RPMI7951 (cell line): ENCODE measurements around the gene WNK2. TPM values are rescaled to one million over a fixed set of nuclear protein-coding genes. Genes with fewer than 3 reads are reported as not detected.
"Not testable (repeated sequence)": the region's sequence is repeated elsewhere in the genome, so short reads cannot be mapped to it uniquely, and the experiment has no call there.

Experiments
- DNase-seq: peaks from one replicate; pipeline ENCODE4 v3.0.0-alpha.2; 2012; ENCODE audit warnings: low read depth
- total RNA-seq: library from RNA; depleted of rRNA; stranded (reverse); fragments of >200 nt; shearing (Covaris generic); gene quantifications from 2 replicates; pipeline ENCODE4 v1.2.3, GENCODE V29; 2014; rRNA removed

WNK2 gene
- not detected in 2 replicates for total RNA-seq

DNA sequence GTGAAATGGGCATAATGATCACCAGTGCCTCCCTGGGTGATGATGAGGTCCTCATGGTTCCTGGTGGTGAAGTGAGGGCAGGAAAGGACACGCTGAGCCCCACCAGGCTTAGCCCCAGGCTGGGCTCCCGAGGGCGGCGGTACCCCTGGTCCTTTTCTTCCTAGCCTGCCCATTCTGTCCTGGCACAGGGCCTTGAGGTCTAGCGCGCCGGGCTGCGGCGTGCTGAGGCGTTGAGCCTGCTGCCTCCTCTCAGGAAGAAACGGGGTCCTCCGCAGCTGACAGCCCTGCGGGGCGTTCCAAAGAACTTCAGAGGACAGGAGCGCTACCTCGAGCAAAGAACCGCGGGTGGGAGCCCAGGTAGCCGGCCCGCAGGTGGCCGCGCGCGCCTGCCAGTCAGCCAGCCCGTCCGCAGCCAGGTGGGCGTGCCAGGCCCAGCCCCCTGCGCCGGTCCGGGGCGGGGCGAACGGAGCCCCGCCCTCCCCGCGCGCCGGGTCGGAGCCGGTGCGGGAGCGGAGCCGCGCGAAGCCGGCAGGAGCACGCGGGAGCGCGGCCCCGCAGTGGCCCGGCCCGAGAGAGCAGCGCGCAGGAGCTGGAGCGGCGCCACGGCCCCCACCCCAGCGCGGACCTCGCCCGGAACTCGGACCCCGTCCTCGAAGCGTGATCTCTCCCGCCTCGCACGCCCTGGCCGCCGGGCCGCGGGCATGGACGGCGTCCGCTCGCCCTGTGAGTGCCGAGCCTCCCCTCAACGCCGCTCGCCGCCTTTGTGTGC lies at the start of gene WNK2:
WNK2 (plus strand) TSS at position 477 of the 769 bp plus-strand sequence. CDS start 791 bp downstream, outside the sequence.
- DNase-seq, result no peak

DNA sequence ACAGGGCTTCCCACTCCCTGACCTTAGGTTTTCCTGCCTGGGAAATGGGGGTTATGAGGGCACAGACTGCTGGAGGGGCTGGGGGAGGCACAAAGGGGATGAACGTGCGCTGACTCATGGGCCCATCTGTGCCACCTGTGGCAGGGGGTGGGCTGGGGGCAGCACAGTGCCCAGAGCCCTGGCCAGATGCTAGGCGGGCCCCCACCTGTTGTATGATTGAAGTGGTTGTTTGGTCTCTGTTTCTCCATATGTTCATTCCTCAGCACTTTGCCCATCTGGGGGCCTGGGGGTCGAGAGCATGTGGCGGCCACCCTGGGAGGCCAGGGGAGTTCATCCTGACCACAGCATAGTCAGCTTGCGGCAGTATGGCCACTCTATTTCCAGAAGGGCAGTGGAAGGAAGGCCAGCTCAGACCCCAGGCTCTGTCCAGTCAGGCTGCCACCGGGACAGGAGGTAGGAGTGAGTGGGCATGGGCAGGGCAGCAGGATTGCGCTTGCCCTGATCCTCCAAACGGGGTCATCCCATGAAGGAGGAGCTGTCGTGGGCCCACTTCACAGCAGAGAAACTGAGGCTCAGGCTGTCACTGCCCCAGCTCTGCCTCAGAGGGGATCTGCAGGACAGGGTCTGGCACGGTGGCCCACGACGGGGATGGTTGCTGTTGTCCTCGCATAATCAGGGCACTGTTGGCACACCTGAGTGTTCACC lies 49.0 kb upstream of the WNK2 start:
- no peak for DNase-seq

GRCh38 chr9:93136011-93136440 lies 47.9 kb upstream of the WNK2 start:
- DNase-seq, result no peak

DNA sequence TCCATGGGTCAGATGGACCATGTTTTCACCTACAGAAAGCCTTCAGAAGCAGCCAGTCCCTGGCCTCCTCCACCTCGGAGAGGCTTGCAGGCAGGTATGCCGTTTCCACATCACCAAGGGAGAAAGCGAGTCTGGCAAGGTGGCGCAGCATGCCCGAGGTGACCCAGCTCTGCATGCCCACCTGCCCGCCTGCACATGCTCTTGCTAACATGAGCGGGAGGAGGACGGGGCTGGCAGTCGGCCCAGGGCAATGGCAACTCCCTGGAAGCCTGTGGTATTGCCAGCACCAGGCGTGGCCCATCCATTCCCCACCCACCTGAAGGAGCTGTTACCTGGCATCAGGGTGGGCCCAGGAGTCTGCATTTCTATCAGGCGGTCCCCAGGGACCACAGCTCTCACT lies 46.6 kb upstream of the WNK2 start:
- DNase-seq, result no peak

- DNase-seq, result no peak
These were observed 45.7 kb upstream of the WNK2 start for GRCh38 chr9:93138171-93138764.

DNA sequence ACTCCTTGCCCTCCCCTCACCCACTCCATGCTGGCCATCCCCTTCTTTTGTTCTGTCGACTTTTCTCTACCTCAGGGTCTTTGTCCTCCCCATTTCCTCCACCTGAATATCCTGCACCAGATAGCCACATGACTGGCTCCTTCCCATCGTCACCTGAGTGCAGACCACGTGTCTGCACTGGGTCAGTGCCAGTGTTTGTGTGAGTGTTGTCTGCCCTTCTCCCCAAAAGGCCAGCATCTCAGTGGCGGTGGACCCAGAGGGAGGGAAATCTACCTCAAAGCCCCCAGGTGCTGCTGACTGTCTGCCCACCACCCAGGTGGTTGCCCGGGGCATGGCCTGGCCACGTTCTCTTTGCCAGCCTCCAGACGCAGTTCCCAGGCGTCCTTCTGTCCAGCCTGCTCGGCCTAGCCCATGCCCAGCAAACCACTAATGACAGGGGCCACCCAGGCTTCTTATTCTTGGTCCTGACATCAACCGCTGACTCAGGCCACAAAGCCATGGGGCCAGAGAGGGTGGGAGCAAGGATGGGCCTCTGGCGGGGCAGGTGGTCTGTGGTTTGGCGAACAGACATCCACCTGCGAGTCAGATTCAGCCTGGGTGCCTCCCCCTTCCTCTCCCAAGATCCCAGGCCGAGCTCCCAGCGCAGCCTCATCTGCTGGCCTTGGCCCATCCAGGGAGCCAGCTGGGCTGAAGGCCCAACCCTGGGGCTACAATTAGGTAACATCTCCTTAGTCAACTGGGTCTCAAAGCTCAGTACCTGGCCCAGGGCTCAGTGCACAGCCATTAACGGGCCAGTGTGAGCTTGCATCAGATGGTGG lies 44.4 kb upstream of the WNK2 start:
- peak; percentile 66 for DNase-seq

GRCh38 chr9:93141771-93142483 lies 42.0 kb upstream of the WNK2 start:
- no peak for DNase-seq

- peak; percentile 64 for DNase-seq
These were observed 40.0 kb upstream of the WNK2 start for GRCh38 chr9:93143830-93144530.

DNA sequence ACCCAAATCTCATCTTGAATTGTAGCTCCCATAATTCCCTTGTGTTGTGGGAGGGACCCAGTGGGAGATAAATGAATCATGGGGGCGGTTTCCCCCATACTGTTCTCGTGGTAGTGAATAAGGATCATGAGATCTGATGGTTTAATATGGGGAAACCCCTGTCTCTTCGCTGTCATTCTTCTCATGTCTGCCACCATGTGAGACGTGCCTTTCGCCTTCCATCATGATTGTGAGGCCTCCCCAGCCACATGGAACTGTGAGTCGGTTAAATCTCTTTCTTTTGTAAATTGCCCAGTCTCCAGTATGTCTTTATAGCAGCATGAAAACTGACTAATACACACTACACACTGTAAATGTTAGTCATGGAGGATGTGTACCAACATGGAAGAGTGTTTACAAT lies 37.2 kb upstream of the WNK2 start:
- not testable (repeated sequence) for DNase-seq

GRCh38 chr9:93147632-93148031 lies 36.3 kb upstream of the WNK2 start:
- no peak for DNase-seq

DNA sequence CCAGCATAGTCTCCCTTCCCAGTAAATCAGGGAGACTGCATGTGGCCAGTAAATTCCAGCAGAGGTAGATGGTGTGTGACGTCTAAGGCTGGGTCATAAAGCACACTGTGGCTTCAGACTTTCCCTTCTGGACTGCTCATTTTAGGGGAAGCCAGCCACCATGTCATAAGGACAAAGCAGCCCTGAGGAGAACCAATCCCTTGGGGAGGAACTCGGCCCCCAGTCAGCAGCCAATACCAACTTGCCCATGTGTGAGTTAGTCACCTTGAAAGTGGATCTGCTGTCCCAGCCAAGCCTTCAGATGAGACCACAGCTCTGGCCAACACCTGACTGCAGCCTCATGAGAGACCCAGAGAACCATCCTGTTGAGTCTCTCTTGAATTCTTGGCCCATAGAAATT lies 35.2 kb upstream of the WNK2 start:
- no peak for DNase-seq

DNA sequence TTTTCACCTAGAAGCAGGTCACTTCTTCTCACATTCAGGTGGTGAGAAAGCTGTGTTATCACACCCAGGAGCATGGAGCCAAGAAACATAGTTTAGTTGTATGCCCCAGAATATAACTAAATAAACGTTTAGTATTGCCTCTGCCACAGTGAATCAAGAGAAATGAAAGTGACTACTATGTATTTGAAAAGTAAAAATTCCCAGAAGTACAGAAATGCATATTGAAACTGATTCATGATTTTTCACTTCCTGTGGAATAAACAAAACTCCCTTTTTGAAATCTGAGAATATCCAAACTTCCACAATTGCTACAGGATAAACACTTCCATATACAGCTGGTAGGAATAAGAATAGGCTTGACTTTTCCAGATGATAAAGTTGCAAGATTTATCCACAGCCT lies 34.6 kb upstream of the WNK2 start:
- no peak for DNase-seq

DNA sequence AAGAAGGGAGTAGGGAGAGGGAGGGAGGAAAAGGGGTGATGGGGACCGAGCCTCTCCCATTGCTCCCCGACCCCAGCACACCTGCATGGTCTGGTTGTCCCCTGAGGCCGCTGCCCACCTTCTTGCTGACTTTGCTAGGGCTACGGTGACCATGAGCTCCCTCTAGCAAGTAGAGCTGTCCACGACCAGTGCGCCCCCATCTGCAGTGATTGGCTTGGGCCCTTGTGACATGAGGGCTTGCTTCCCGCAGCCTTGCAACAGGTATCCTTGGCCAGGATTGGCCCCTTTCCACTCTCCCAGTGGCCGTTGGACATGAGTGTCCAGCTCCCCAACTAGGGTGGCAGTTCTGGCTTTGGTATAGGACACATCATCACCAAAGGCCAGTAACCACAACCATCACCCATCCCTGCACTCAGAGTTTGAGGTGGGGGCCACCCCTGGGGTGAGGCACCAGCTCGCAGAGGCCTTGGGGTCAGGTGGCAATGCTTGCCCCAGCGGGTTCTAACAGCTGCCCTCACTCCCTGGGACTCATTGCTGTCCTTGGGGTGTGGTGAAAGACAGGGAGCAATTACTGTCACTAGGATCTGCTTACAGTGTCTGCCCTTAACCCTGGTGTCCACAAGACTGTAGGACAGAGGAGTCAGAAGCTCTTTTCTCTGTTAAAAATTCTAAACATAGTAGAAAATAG lies 32.7 kb upstream of the WNK2 start:
- no peak for DNase-seq

GRCh38 chr9:93154293-93154903 lies 29.5 kb upstream of the WNK2 start:
- DNase-seq, result no peak

GRCh38 chr9:93155716-93156474 lies 28.0 kb upstream of the WNK2 start:
- DNase-seq, result no peak

DNA sequence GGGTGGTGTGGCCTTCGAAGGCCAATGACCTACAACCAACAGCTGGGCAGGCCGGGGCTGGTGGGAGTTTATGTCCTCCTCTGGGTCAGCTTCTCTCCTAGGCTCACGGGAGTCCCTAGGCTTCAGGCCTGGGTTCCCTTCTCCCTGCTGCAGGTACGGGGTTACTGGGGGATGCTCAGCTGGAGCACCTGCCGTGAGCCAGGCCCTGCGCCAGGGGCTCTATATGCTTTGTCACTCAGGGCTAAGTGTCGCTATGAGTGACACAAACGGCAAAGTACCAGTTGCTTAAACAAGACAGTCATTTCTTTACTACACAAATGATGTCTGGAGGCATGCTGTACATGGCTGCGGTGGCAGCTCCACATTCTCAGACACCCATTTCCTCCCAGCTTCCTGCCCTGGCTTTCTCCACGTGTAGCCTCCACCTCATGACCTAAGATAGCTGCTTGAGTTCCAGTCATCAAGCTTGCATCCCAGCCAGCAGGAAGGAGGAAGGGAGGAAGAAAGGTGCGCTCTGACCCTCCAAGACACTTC lies 27.4 kb upstream of the WNK2 start:
- DNase-seq, result no peak

- peak; percentile 65 for DNase-seq
These were observed 24.1 kb upstream of the WNK2 start for GRCh38 chr9:93159601-93160471.
